Left lobe of liver (tissue), 2 donors: ENCODE measurements around the gene NAXE. TPM values are rescaled to one million over a fixed set of nuclear protein-coding genes. Genes with fewer than 3 reads are reported as not detected.
"Not testable (repeated sequence)": the region's sequence is repeated elsewhere in the genome, so short reads cannot be mapped to it uniquely, and the experiment has no call there.

Source experiments
- ATAC-seq: fragments of 200-7000 bp; cut with Tn5 transposase; one replicate; pipeline ENCODE4 v1.9.1; 2020; ENCODE audit warnings: mild to moderate bottlenecking, moderate library complexity
- DNase-seq: peaks from one replicate; pipeline ENCODE4 v3.0.0-alpha.2; 2020; ENCODE audit warnings: low spot score
- total RNA-seq: library from RNA; stranded (reverse); gene quantifications from one replicate; pipeline ENCODE4 v1.2.1, GENCODE V29; 2021
- donor health status: DM: no; HTN: no; CAD: no; lungs with moderate emphysema.
- donor health status: DM: no; HTN: yes; CAD: no.

NAXE gene
- total RNA-seq: 51.2 TPM

- peak; percentile 77 for DNase-seq
- ATAC-seq: peak; percentile 96
Measured at GRCh38 chr1:156591432-156592157, at the start of gene NAXE. NAXE (plus strand) TSS chr1:156591776; CDS start chr1:156591805, 29 bp downstream.

DNA sequence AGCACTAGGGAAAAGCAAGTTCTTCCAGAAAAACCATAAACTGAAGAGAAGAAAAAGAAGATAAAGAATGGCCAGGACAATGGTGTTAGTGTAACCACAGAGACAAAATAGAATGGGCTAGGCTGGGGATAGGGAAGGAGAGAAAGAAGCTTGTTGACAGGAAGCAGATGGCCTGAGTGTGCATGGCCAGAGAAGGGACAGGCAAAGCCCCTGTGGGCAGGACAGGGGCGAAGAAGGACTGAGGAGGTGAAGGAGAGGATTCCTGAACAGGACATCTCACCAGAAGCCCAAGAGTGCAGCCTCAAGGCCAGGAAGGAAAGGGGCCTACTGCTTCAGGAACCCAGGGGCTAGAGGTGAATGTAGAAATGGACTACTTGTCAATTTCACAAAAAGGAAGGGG is 48.5 kb upstream of the NAXE start:
- ATAC-seq (no peak), DNase-seq (no peak)

DNA sequence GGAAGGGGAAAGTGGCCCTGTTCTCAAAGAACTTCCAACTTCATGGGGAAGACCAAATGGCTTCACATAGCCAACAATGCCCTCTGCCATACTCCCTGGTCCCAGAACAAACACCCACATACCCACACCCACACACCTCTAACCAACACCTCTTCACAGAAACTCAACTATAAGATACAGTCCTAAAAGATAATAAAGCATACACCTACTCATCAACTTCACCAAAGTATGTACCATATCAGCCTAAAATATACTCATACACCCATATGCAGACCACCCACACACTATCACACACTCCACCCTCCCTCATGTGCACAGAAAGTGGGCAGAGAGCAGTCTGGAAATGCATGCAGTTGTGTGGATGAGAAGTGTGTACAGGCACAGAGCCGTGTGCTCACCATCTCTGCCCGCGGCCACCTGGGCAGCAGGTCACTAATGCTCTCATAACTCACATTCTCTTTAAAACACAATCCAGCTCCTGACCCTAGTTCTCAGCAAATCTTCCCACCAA is 46.9 kb upstream of the NAXE start:
- ATAC-seq (no peak), DNase-seq (no peak)

DNA sequence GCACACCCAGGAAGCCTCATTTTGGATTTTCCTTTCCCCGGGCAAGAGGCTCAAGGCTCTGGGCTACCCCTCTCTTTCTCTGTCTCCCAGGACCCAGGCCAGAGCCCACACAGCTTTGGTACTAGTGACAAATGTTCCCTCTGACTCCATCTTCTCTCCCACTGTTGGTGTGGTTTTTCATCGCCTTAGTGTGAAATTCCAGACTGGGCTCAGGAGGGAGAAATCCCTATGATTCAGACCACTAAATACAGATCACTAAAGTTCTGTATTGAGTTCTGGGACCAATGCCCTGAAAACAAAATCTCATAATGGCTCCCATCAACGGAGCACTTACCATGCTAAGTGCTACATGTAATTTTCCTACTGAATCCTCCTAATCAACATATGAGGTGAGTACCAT is 45.3 kb upstream of the NAXE start:
- ATAC-seq (no peak), DNase-seq (no peak)

GRCh38 chr1:156547434-156547833 is 44.1 kb upstream of the NAXE start:
- no peak for ATAC-seq
- DNase-seq: no peak

GRCh38 chr1:156547982-156548381 is 43.6 kb upstream of the NAXE start:
- no peak for DNase-seq
- ATAC-seq: no peak

DNA sequence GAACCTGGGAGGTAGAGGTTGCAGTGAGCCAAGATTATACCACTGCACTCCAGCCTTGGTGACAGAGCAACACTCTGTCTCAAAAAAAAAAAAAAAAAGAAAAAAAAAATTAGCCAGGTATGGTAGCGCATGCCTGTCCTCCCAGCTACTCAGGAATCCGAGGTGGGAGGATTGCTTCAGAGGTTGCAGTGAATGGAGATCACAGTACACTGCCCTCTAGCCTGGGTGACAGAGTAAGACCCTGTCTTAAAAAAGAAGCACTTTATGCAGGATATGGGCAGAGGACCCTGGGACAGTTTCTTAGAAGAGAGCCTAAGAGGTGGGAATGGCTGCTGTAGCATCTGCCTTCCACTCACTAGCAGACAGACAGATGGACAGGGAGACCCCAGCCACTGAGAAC is 42.2 kb upstream of the NAXE start:
- ATAC-seq: no peak
- DNase-seq: no peak

DNA sequence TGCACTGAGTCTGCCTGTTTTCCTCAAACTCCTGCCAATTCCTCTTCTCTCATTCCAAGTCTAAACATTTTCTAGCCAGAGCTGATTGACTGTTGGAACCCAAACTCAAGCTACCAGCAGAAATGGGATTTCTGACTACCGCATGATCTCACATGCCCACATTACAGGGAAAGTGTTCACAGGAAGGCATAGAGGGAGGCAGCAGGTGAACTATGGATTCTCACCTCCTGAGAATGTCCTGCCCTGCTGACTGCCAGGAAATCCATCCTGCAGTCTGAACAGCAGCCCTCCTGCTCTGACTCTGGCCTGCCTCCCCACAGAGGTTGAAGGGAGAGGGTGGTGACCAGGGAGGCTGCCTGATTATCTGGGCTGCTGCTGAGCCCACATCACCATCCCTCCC is 41.7 kb upstream of the NAXE start:
- no peak for DNase-seq
- ATAC-seq: no peak

DNA sequence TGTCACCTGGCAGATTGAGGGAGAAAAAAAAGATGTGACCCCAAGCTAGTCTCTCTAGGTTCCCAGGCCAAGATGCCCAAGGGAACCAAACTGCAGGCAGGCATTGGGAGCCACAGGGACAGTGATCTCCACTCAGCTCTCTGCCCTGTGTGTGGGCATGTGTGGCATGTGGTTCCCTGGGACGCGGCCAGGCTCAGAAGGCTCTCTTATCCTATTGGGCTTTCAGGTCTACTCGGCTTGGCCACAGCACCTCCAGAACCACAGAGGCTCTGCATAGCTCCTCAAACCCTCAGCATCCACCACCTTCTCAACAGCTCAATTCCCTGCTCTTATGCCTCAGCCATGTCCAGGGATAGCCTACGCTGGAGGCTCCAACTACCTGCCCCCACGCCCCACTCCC is 41.2 kb upstream of the NAXE start:
- ATAC-seq: no peak

GRCh38 chr1:156551066-156551643 is 40.4 kb upstream of the NAXE start:
- no peak for DNase-seq
- no peak for ATAC-seq

More for the DNA sequence above, 41.2 kb upstream of the NAXE start:
- DNase-seq: no peak

DNA sequence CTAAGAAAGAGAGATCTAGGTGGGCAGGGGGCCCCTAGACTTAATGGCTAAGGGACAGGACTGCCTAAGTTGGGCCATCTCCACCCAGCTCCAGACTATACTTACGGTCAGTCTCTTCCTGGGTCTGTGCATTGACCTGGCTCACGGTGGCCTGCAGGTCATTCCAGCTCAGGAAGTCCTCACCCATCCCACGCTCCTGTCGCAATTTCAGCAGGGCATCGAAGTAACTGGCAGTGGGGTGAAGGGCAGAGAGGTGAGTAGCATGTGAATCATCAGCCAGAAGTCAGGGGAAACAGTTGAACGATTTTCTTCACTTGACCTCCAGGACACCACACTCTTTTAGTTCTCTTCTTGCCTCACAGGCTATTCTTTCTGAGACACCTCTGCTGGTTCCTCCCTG is 39.7 kb upstream of the NAXE start:
- DNase-seq (no peak), ATAC-seq (no peak)

DNA sequence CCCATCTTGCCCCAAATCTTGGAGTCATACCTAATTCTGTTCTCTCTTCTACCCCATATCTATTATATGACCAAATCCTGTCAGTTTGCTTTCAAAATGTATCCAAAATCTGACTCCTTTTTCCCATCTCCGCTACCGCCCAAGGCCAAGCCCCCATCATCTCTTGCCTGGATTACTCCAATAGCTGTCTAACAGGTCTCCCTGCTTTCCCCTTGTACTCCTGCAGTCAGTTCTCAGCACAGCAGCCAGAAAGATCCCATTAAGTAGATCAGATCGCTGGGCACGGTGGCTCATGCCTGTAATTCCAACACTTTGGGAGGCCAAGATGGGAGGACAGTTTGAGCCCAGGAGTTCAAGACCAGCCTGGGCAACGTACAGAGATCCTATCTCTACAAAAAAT is 39.1 kb upstream of the NAXE start:
- no peak for ATAC-seq

DNA sequence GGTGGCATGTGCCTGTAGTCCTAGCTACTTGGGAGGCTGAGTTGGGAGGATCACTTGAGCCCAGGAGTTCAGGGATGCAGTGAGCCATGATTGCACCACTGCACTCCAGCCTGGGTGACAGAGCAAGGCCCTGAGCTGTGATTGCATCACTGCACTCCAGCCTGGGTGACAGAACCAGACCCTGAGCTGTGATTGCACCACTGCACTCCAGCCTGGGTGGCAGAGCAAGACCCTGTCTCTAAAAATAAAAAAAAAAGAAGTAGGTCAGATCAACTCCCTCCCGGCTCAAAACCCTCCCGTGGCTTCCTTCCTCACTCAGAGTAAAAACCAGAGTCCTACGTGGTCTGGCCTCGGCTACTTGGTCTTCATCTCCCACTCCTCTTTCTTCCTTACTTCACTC is 38.6 kb upstream of the NAXE start:
- DNase-seq: not testable (repeated sequence)
- peak; percentile 63 for ATAC-seq

More for the DNA sequence above, 39.1 kb upstream of the NAXE start:
- no peak for DNase-seq

DNA sequence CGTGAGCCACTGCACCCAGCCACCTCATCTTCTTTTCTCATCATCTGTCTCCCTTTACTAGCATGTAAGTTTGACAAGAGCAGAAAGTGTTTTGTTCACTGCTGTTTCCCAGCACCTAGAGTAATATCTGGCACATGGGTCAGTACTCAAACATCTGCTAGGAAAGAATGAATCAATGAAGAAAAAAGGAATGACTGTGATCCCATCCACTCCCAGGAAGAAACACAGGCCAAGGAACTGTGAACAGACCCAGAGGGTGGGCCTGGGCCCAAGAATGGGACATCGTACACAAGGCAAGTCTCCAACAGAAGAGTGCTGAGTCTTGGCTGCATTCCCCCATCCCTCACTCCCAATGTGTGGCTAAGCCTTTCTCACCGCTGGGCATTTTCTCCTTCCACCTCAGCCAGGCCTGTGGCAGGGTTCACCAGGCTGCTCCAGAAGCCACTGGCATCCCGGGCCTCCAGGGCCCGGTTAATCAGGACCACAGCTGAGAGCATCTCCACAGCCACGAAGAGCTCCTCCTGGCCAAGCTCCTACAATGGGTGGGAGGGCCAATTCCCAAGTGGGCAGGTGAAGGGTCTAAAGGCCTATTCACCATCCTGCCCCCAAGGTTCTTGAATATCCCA is 37.6 kb upstream of the NAXE start:
- ATAC-seq: no peak
- DNase-seq: no peak

DNA sequence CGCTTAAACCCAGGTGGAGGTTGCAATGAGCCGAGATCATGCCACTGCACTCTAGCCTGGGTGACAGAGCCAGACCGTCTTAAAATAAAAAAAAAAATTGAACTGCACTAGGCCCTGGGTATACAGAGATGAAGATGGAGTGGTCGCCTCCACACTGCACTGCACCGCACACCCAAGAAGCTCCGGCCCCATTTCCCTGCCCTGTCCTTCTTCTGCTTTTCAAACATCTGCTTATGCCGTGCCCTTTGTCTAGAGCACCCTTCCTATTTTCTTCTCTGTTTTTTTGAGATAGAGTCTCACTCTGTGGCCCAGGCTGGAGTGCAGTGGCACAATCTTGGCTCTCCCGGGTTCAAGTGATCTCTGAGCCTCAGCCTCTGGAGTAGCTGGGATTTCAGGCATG is 36.6 kb upstream of the NAXE start:
- ATAC-seq: no peak
- DNase-seq: no peak

GRCh38 chr1:156555715-156556114 is 35.9 kb upstream of the NAXE start:
- DNase-seq (no peak), ATAC-seq (no peak)

DNA sequence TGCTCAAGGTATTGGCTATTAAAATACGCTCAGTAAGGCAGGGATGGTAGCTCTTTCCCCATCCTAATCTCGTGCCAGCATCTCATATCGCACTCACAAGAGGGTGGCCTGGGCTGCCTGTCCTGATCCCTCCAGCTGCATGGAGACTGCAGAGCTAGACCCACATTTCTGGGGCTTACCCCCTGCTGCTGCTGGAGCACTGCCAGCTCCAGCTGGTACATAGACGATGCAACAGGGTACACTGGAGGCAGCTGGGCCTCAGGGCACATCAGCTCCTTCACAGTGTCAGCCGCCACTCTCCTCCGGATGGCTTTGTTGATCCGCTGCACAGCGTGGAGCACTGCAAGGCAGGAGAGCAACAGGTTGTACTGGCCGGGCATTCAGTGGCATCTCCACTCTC is 35.2 kb upstream of the NAXE start:
- ATAC-seq (no peak), DNase-seq (no peak)

DNA sequence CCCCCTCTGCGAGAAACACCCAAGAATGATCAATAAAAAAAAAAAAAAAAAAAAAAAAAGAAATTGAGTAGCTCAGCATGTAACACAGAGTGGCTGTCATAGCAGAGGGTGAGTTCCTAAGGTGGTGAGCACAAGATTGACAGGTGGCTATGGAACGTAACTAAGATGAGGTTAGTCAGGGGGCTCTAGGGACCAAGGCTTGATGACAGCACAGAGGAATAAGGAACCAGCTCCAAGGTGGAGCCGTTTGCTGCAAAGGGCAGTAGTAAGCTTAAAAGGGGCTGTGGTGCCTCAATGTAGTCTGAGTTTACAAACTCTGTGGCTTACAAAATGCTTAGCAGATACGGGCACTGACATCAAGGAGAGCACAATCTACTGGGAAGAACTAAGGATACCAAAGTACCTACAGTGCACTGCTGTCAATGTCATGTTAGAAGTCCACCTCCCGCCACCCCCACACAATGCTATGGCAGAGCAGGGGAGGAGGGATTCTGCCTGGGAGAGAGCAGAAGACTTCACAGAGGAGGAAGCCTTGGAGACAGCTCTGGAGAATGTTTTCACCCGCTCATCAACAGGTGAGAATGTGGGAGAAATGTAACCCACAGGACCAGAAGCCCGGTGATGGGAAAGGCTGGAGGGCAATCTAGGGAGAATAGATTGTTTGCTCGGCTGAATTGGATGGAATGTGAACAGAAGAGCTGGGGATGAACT is 32.3 kb upstream of the NAXE start:
- ATAC-seq: no peak

DNA sequence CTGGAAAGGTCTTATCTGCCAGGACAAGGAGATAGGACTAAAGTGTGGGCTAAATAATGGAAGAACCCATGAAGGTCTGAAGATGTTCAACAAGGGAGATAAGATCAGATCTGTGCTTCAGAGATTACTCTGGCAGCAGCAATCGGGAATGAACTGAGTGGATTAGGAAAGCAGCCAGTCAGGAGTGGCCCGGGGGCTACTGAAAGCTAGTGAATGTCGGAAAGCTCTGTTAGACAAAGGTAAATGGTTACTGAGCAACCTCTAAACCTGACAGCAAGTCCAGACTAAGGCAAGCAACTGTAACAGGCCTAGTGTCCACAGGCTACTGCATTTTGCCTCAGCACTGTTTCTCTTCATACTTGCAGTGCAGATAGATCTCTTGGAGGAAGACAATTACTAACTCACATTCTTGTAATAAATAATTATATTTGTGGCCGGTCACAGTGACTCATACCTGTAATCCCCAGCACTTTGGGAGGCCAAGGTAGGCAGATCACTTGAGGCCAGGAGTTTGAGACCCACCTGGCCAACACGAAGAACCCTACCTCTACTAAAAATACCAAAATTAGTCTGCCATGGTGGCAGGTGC is 31.7 kb upstream of the NAXE start:
- no peak for DNase-seq
- no peak for ATAC-seq

More for the DNA sequence above, 32.3 kb upstream of the NAXE start:
- no peak for DNase-seq

- ATAC-seq: no peak
- DNase-seq: no peak
Measured at GRCh38 chr1:156560585-156561163, 30.9 kb upstream of the NAXE start.

DNA sequence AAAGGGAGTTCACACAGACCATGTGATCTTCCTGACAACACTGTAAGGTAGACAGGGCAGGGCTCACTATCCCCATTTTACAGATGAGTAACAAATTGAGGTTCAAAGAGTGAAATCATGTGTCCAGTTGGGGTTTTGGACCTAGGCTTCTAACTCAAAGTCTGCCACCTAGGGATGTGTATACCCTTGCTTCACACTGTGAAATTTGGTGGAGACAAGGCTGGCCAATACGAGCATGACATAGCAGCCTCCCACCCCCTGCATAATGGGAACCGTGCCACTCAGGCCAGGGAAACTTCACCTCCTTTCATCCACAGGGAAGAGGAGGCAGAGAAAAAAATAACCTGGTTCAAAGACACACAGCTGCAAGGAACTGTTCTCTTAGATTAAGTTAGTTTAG is 26.1 kb upstream of the NAXE start:
- ATAC-seq (no peak), DNase-seq (no peak)
